Measurements from ENCODE around the gene AIFM2.

DNA sequence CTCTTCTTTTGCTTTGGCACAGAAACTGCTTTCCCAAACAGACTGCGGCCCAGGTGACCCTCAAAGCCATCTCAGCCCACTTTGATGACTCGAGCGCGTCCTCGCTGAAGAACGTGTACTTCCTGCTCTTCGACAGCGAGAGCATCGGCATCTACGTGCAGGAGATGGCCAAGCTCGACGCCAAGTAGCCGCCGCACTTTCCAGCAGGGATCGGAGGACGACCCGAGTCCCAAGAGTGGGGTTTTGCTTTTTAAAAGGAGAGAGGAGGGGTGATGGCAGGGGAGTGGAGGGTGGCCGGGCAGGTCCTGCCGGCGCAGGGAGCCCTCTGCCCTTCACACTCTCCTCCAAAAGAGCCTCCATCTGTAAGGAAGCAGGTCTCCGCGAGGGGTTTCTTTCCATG lies 21.1 kb downstream of the AIFM2 start:
- no peak for TF ChIP-seq JUNB (IDR thresholded peaks at IDR 0.05)
- no peak for TF ChIP-seq ZNF302 (CRISPR knock-in tag; IDR thresholded peaks at IDR 0.05)
- TF ChIP-seq EP300 (IDR thresholded peaks at IDR 0.05) = no peak
- TF ChIP-seq, protein P1, sequence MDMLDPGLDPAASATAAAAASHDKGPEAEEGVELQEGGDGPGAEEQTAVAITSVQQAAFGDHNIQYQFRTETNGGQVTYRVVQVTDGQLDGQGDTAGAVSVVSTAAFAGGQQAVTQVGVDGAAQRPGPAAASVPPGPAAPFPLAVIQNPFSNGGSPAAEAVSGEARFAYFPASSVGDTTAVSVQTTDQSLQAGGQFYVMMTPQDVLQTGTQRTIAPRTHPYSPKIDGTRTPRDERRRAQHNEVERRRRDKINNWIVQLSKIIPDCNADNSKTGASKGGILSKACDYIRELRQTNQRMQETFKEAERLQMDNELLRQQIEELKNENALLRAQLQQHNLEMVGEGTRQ (IDR thresholded peaks at IDR 0.05) = no peak
- TF ChIP-seq JUN (IDR thresholded peaks at IDR 0.05) = no peak
- no peak for TF ChIP-seq GATA3 (IDR thresholded peaks at IDR 0.05; ENCODE audit: borderline replicate concordance)
- TF ChIP-seq, protein P2, sequence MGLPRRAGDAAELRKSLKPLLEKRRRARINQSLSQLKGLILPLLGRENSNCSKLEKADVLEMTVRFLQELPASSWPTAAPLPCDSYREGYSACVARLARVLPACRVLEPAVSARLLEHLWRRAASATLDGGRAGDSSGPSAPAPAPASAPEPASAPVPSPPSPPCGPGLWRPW (IDR thresholded peaks at IDR 0.05) = no peak
- TF ChIP-seq RAD21 (conservative IDR thresholded peaks at IDR 0.05 in 1 of 2, IDR thresholded peaks at IDR 0.05 in 1 of 2) = no peak
- TF ChIP-seq, protein P3, sequence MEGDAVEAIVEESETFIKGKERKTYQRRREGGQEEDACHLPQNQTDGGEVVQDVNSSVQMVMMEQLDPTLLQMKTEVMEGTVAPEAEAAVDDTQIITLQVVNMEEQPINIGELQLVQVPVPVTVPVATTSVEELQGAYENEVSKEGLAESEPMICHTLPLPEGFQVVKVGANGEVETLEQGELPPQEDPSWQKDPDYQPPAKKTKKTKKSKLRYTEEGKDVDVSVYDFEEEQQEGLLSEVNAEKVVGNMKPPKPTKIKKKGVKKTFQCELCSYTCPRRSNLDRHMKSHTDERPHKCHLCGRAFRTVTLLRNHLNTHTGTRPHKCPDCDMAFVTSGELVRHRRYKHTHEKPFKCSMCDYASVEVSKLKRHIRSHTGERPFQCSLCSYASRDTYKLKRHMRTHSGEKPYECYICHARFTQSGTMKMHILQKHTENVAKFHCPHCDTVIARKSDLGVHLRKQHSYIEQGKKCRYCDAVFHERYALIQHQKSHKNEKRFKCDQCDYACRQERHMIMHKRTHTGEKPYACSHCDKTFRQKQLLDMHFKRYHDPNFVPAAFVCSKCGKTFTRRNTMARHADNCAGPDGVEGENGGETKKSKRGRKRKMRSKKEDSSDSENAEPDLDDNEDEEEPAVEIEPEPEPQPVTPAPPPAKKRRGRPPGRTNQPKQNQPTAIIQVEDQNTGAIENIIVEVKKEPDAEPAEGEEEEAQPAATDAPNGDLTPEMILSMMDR (IDR thresholded peaks at IDR 0.05) = no peak
- TF ChIP-seq ESRRA (IDR thresholded peaks at IDR 0.05; ENCODE audit: borderline replicate concordance, low read length) = no peak
- TF ChIP-seq, protein P4, sequence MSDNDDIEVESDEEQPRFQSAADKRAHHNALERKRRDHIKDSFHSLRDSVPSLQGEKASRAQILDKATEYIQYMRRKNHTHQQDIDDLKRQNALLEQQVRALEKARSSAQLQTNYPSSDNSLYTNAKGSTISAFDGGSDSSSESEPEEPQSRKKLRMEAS (IDR thresholded peaks at IDR 0.05) = no peak
